ENCODE results near the gene PLPP1.

PLPP1 gene

DNA sequence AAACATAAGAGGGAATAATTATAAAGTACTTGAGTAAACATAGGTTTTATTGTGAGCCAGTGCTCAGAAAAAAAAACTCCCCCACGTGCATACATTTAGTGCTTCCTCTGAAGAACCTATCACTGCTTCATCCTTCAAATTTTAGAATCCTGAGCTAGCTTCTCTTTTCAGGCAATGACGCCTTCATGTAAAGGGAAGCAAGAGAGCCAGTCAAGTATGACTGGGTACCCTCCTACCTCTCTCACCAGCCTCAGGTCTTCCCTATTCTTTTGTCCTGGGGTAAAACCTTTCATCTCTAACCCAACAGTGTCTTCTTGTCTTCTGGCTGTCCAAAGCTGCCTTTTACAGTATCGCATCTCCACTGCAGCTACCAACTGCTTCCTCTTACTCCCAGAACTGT, 32.0 kb downstream of the PLPP1 start:
- DNase-seq (ENCODE audit: low spot score): no peak
- TF ChIP-seq CTCF (IDR thresholded peaks at IDR 0.05; ENCODE audit: extremely low read depth, missing control alignments): no peak

GRCh38 chr5:55498457-55498856, 36.3 kb downstream of the PLPP1 start:
- DNase-seq (ENCODE audit: low spot score): no peak
- no peak for TF ChIP-seq CTCF (IDR thresholded peaks at IDR 0.05; ENCODE audit: extremely low read depth, missing control alignments)

- no peak for DNase-seq (ENCODE audit: low spot score)
- TF ChIP-seq CTCF (IDR thresholded peaks at IDR 0.05; ENCODE audit: extremely low read depth, missing control alignments): no peak
Measured at GRCh38 chr5:55497712-55498111, 37.1 kb downstream of the PLPP1 start.

- no peak for TF ChIP-seq CTCF (IDR thresholded peaks at IDR 0.05; ENCODE audit: extremely low read depth, missing control alignments)
- no peak for DNase-seq (ENCODE audit: low spot score)
Measured at GRCh38 chr5:55495216-55495615, 39.5 kb downstream of the PLPP1 start.

DNA sequence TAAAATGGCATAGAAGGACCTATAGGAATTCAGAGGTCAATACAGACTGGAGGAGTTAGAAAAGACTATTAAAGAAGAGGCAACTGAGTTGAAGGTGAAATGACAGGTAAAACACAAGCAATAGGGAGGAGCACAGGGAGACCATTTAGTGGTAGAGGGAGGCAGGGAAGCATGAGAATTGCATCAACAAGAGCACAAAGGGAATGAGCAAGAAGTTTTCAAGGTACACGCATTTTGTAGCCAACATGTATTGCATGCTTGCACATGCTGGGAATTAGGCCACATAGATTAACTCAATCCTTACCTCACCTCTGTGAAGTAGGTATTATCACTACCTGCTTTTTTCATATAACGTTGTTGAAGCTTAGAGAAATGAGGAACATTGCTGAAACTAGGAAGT, 42.3 kb downstream of the PLPP1 start:
- no peak for TF ChIP-seq CTCF (IDR thresholded peaks at IDR 0.05; ENCODE audit: extremely low read depth, missing control alignments)
- no peak for DNase-seq (ENCODE audit: low spot score)

- no peak for TF ChIP-seq CTCF (IDR thresholded peaks at IDR 0.05; ENCODE audit: extremely low read depth, missing control alignments)
- no peak for DNase-seq (ENCODE audit: low spot score)
Measured at GRCh38 chr5:55485073-55485472, 49.7 kb downstream of the PLPP1 start.

GRCh38 chr5:55484531-55484930, 50.2 kb downstream of the PLPP1 start:
- TF ChIP-seq CTCF (IDR thresholded peaks at IDR 0.05; ENCODE audit: extremely low read depth, missing control alignments): no peak
- DNase-seq (ENCODE audit: low spot score): no peak
